HepG2 (cell line): Measurements from ENCODE around the gene SLC16A1. TPM values are rescaled to one million over a fixed set of nuclear protein-coding genes. Genes with fewer than 3 reads are reported as not detected.

Experiments
- ATAC-seq: fragments of 200-7000 bp; cut with Tn5 transposase; 3 replicates; pipeline ENCODE4 v1.9.1; 2020; ENCODE audit warnings: mild to moderate bottlenecking, moderate library complexity
- BruUV-seq: library from RNA; stranded (reverse); fragments of 400-500 nt; replicated peaks from 2 replicates; lab custom pipeline; 2021; lab: Mats Ljungman, UMichigan
- CTCF ChIA-PET: fragments of 300-600 bp; formaldehyde crosslinking; extraction: SDS; loops from one replicate; lab custom pipeline; 2021; ENCODE audit warnings: low total read pairs, inconsistent platforms, low intra/inter-chr PET ratio; lab: Yijun Ruan, JAX
- POLR2A ChIA-PET: fragments of 350-600 bp; sonication (Branson Sonifier 250); formaldehyde crosslinking; loops from one replicate; lab custom pipeline; 2020; ENCODE audit warnings: antibody characterized with exemption, inconsistent platforms; lab: Yijun Ruan, JAX
- DNase-seq: peaks from one replicate; pipeline ENCODE4 v3.0.0-alpha.2; 2015; ENCODE audit warnings: low spot score
- FAIRE-seq: peaks from 3 replicates; lab custom pipeline; 2011; peaks lifted over from hg19 to GRCh38; lab: Jason Lieb, UNC
- H2AFZ ChIP-seq: one replicate; pipeline ENCODE4 v1.6.1; 2011; ENCODE audit warnings: low read length, inconsistent platforms
- H3K27ac ChIP-seq: fragments of 300-600 bp; 3 replicates; pipeline ENCODE4 v1.8.0; 2011; ENCODE audit warnings: mixed run types, mild to moderate bottlenecking, mixed read lengths, low read length, inconsistent platforms; ENCODE audit not compliant: insufficient read depth; ENCODE audit errors: extremely low read length
- H3K27me3 ChIP-seq, 2 experiments: fragments of 200-600 bp in 1 of 2; 2 replicates in 1 of 2; 3 replicates in 1 of 2; pipeline versions ENCODE4 v1.6.0 to v1.8.0; 2011; ENCODE audit warnings: low read length in 2 of 2, mild to moderate bottlenecking in 2 of 2, moderate library complexity in 2 of 2, inconsistent platforms in 1 of 2; ENCODE audit not compliant: insufficient read depth in 2 of 2, control insufficient read depth in 1 of 2
- H3K36me3 ChIP-seq, 2 experiments: fragments of 200-600 bp in 1 of 2; replicated peaks in 1 of 2; 2 replicates in 1 of 2; 3 replicates in 1 of 2; pipeline versions ENCODE4 v1.5.1 to v1.8.0; 2011; ENCODE audit warnings: low read length in 2 of 2, inconsistent platforms in 1 of 2; ENCODE audit not compliant: insufficient read depth in 2 of 2, control insufficient read depth in 1 of 2
- H3K4me1 ChIP-seq: 2 replicates; pipeline ENCODE4 v1.5.1; 2012; ENCODE audit warnings: low read length, inconsistent platforms; ENCODE audit not compliant: insufficient read depth
- H3K4me2 ChIP-seq: 2 replicates; pipeline ENCODE4 v1.6.0; 2011; ENCODE audit warnings: low read depth, low read length, inconsistent platforms
- H3K4me3 ChIP-seq, 3 experiments: fragments of 200-600 bp in 1 of 3; sonication (generic), shearing (Covaris generic) in 1 of 3; replicated peaks in 1 of 3; 2 replicates each; pipeline ENCODE4 v1.5.1; 2011 to 2016; ENCODE audit warnings: low read length in 3 of 3, inconsistent platforms in 2 of 3, low read depth in 2 of 3, mild to moderate bottlenecking in 2 of 3, control low read depth in 1 of 3, mixed read lengths in 1 of 3; ENCODE audit not compliant: insufficient read depth in 1 of 3
- H3K79me2 ChIP-seq: one replicate; pipeline ENCODE4 v1.6.1; 2011; ENCODE audit warnings: low read length, inconsistent platforms; ENCODE audit not compliant: insufficient read depth
- H3K9ac ChIP-seq: 2 replicates; pipeline ENCODE4 v1.6.0; 2011; ENCODE audit warnings: mild to moderate bottlenecking, low read depth, low read length, inconsistent platforms; ENCODE audit not compliant: insufficient read depth
- H3K9me3 ChIP-seq: 2 replicates; pipeline ENCODE4 v1.5.1; 2012; ENCODE audit warnings: mild to moderate bottlenecking, low read length
- H4K20me1 ChIP-seq: 2 replicates; pipeline ENCODE4 v1.6.0; 2011; ENCODE audit warnings: inconsistent platforms, mild to moderate bottlenecking, low read length, moderate library complexity; ENCODE audit not compliant: insufficient read depth
- GTF2F1 ChIP-seq: fragments of 150-350 bp; IDR thresholded peaks from 2 replicates; pipeline ENCODE4 v1.6.1; 2014; ENCODE audit warnings: low read length
- KDM4B ChIP-seq: sonication (generic); formaldehyde crosslinking; IDR thresholded peaks from 2 replicates; pipeline ENCODE4 v1.4.0; 2020; ENCODE audit warnings: missing genetic modification reagents
- KLF9 ChIP-seq: IDR thresholded peaks from 2 replicates; pipeline ENCODE4 v1.6.1; 2016; ENCODE audit warnings: low read depth
- MEF2D ChIP-seq: sonication (generic); formaldehyde crosslinking; IDR thresholded peaks from 2 replicates; pipeline ENCODE4 v1.5.1; 2020; ENCODE audit warnings: mild to moderate bottlenecking, missing genetic modification reagents
- PRDM4 ChIP-seq: sonication (generic); formaldehyde crosslinking; IDR thresholded peaks from 2 replicates; pipeline ENCODE4 v1.9.0; 2021; ENCODE audit warnings: missing genetic modification reagents, borderline replicate concordance
- RARA ChIP-seq: IDR thresholded peaks from 2 replicates; pipeline ENCODE4 v1.6.1; 2016; ENCODE audit warnings: missing genetic modification reagents, missing compliant biosample characterization
- TEAD3 ChIP-seq: optimal IDR thresholded peaks from 2 replicates; pipeline ENCODE3; 2016; ENCODE audit warnings: borderline replicate concordance
- XBP1 ChIP-seq: sonication (generic); formaldehyde crosslinking; IDR thresholded peaks from 2 replicates; pipeline ENCODE4 v1.5.0; 2020; ENCODE audit warnings: missing genetic modification reagents
- ZNF343 ChIP-seq: sonication (generic); formaldehyde crosslinking; IDR thresholded peaks from 2 replicates; pipeline ENCODE4 v1.4.0; 2020; ENCODE audit warnings: mild to moderate bottlenecking, missing genetic modification reagents
- ZNF431 ChIP-seq: sonication (generic); formaldehyde crosslinking; IDR thresholded peaks from 2 replicates; pipeline ENCODE4 v1.9.0; 2022; ENCODE audit warnings: missing genetic modification reagents, low read depth, mild to moderate bottlenecking, borderline replicate concordance
- ZNF460 ChIP-seq: sonication (generic); formaldehyde crosslinking; IDR thresholded peaks from 2 replicates; pipeline ENCODE4 v1.5.1; 2020; ENCODE audit warnings: missing genetic modification reagents, mild to moderate bottlenecking, borderline replicate concordance
- ZNF547 ChIP-seq: sonication (generic); formaldehyde crosslinking; IDR thresholded peaks from 2 replicates; pipeline ENCODE4 v1.5.1; 2020; ENCODE audit warnings: mild to moderate bottlenecking, missing genetic modification reagents
- ZNF720 ChIP-seq: sonication (generic); formaldehyde crosslinking; IDR thresholded peaks from 2 replicates; pipeline ENCODE4 v1.4.0; 2020; ENCODE audit warnings: missing genetic modification reagents
- WGBS: methylation state at CpG from one replicate; pipeline ENCODE4 v1.1.6; 2017; ENCODE audit warnings: low lambda C conversion rate; 5-methylcytosine and 5-hydroxymethylcytosine counted together
- in situ Hi-C: cut with HindIII; loops from 2 replicates; pipeline ENCODE4 v1.10.0; 2017; ENCODE audit warnings: low pct_unique_long_range_greater_than_20kb; ENCODE audit not compliant: extremely low pct_ligation_motif_present
- intact Hi-C: fragments of 100-400 bp; cut with micrococcal nuclease; formaldehyde crosslinking; loops from one replicate; pipeline ENCODE4 v1.10.0; 2022; ENCODE audit not compliant: unreplicated experiment
- polyA plus RNA-seq, 8 experiments: library from polyadenylated mRNA; depleted of rRNA in 3 of 8; stranded (reverse) in 7 of 8; unstranded in 1 of 8; fragments of >200 nt; fragmentation: Illumina TruSeq in 4 of 8; extraction: Trizol in 4 of 8; gene quantifications; 2 replicates each; pipeline versions ENCODE4 v1.2.1 to v1.2.3, GENCODE V29; 2011 to 2016; ENCODE audit warnings: low read depth in 4 of 8, missing spikeins in 1 of 8, mixed read lengths in 1 of 8; ENCODE audit not compliant: insufficient read depth in 1 of 8
- total RNA-seq, 5 experiments: library from RNA; depleted of rRNA; stranded (reverse); fragments of >200 nt; fragmentation: Illumina TruSeq; extraction: Trizol; gene quantifications; 2 replicates each; pipeline ENCODE4 v1.2.3, GENCODE V29; 2016; ENCODE audit warnings: low read depth in 1 of 5
- TF ChIP-seq, protein P1 (sequence below): sonication (generic); formaldehyde crosslinking; IDR thresholded peaks from 2 replicates; pipeline ENCODE4 v1.5.0; 2020; ENCODE audit warnings: missing genetic modification reagents, mild to moderate bottlenecking, borderline replicate concordance

The SLC16A1 gene
- total and polyA plus RNA-seq, 2 of the 13 experiments (the other 11 are each of a cell fraction or from before 2014, with no cell fraction given): 106 to 142 TPM

DNA sequence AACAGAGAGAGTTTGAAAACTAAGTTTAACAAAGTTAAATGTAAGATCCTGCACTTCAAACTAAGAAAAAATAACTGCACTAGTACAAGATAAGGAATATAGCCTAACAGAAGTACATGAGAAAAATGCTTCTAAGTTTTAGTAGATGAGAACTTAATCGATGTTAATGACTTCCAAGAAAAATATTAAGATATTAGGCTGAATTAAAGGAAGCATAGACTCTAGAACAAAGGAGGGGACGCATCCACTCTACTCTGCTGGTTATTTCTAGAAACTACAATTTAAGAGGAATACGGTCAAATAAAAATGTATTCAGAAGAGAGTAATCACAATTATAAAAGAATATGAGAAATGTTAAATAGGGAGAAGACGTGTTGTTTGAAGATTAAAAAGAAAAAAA lies 46.3 kb upstream of the SLC16A1 start:
- ChIA-PET CTCF (no interaction called here), POLR2A (no interaction called here)
- in situ Hi-C loops: no loop called here
- Histone ChIP-seq H2AFZ (no peak overlapping the region), H4K20me1 (no peaks in the 10 kb centered on the region), H3K27ac (no peak overlapping the region), H3K9me3 (no peaks in the 10 kb centered on the region), H3K4me1 (peaks cover 54% of the 10 kb centered on the region), H3K4me3 (no peak overlapping the region), H3K79me2 (no peaks in the 10 kb centered on the region), H3K9ac (no peak overlapping the region), H3K36me3 (peaks cover 0 to 4% of the 10 kb centered on the region in 2 experiments; a peak in 2 of 5 replicates), H3K27me3 (no peaks in the 10 kb centered on the region), H3K4me2 (no peak overlapping the region)
- ATAC-seq (no peak), FAIRE-seq (no peak), DNase-seq (no peak)
- WGBS: 97% methylated on average over 4 of the region's 4 CpGs
- no peak for TF ChIP-seq XBP1 (CRISPR knock-in tag)
- no peak for TF ChIP-seq ZNF343 (CRISPR knock-in tag)
- no peak for TF ChIP-seq ZNF460 (CRISPR knock-in tag)
- TF ChIP-seq ZNF547 (CRISPR knock-in tag): no peak
- TF ChIP-seq PRDM4 (CRISPR knock-in tag): no peak
- no peak for TF ChIP-seq ZNF720 (CRISPR knock-in tag)
- TF ChIP-seq RARA: no peak
- no peak for TF ChIP-seq ZNF431 (CRISPR knock-in tag)
- TF ChIP-seq TEAD3 (CRISPR knock-in tag): no peak
- TF ChIP-seq, protein P1, sequence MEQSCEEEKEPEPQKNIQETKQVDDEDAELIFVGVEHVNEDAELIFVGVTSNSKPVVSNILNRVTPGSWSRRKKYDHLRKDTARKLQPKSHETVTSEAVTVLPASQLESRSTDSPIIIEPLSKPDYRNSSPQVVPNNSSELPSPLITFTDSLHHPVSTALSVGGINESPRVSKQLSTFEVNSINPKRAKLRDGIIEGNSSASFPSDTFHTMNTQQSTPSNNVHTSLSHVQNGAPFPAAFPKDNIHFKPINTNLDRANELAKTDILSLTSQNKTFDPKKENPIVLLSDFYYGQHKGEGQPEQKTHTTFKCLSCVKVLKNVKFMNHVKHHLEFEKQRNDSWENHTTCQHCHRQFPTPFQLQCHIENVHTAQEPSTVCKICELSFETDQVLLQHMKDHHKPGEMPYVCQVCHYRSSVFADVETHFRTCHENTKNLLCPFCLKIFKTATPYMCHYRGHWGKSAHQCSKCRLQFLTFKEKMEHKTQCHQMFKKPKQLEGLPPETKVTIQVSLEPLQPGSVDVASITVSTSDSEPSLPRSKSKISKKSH (CRISPR knock-in tag): no peak
- no peak for TF ChIP-seq GTF2F1
- no peak for TF ChIP-seq KLF9 (CRISPR knock-in tag)
- TF ChIP-seq KDM4B (CRISPR knock-in tag): no peak
- TF ChIP-seq MEF2D: no peak
- intact Hi-C loops: no loop called here
- BruUV-seq: no TSS peak
